ENCODE data around the gene CLN3.

GRCh38 chr16:28478506-28479180 lies 13.2 kb downstream of the CLN3 start:
- TF ChIP-seq CTCF (IDR thresholded peaks at IDR 0.05) (no peak), POLR2A (IDR thresholded peaks at IDR 0.05) (no peak)
